WTC11 (cell line): ENCODE measurements around the gene RNF150. TPM values are rescaled to one million over a fixed set of nuclear protein-coding genes. Genes with fewer than 3 reads are reported as not detected.

Source experiments
- ATAC-seq: fragments of 200-7000 bp; cut with Tn5 transposase; 2 replicates; pipeline ENCODE4 v1.10.0; 2021; ENCODE audit warnings: mild to moderate bottlenecking, moderate library complexity
- CTCF ChIA-PET: fragments of 300-600 bp; sonication (Branson Sonifier 250); formaldehyde crosslinking; loops from one replicate; lab custom pipeline; 2021; ENCODE audit warnings: antibody characterized with exemption; lab: Charles Lee
- POLR2A ChIA-PET: fragments of 350-600 bp; sonication (Branson Sonifier 250); formaldehyde crosslinking; loops from one replicate; lab custom pipeline; 2021; ENCODE audit warnings: antibody characterized with exemption; lab: Charles Lee
- DNase-seq: peaks from one replicate; pipeline ENCODE4 v3.0.0; 2021; ENCODE audit warnings: low spot score
- H3K27ac Mint-ChIP-seq: 2 replicates; pipeline ENCODE4 v1.8.0; 2021; ENCODE audit warnings: mixed read lengths
- H3K27me3 Mint-ChIP-seq: 2 replicates; pipeline ENCODE4 v1.8.0; 2021; ENCODE audit warnings: low read depth, mild to moderate bottlenecking, moderate library complexity, mixed read lengths
- H3K36me3 Mint-ChIP-seq: 2 replicates; pipeline ENCODE4 v1.8.0; 2021; ENCODE audit warnings: mixed read lengths
- H3K4me1 Mint-ChIP-seq: 2 replicates; pipeline ENCODE4 v1.8.0; 2022; ENCODE audit warnings: mixed read lengths
- H3K4me3 Mint-ChIP-seq: 2 replicates; pipeline ENCODE4 v1.8.0; 2021; ENCODE audit warnings: mild to moderate bottlenecking, moderate library complexity, mixed read lengths
- H3K9me3 Mint-ChIP-seq: 2 replicates; pipeline ENCODE4 v1.8.0; 2021; ENCODE audit warnings: mixed read lengths
- ELF4 ChIP-seq: sonication (generic); formaldehyde crosslinking; IDR thresholded peaks from 2 replicates; pipeline ENCODE4 v1.8.1; 2022; ENCODE audit warnings: low read depth, mild to moderate bottlenecking, moderate library complexity, missing genetic modification reagents
- ETV6 ChIP-seq: sonication (generic); formaldehyde crosslinking; IDR thresholded peaks from 2 replicates; pipeline ENCODE4 v1.8.1; 2022; ENCODE audit warnings: mild to moderate bottlenecking, missing genetic modification reagents
- FOXJ3 ChIP-seq: sonication (generic); formaldehyde crosslinking; IDR thresholded peaks from 2 replicates; pipeline ENCODE4 v1.9.0; 2021; ENCODE audit warnings: missing genetic modification reagents, mild to moderate bottlenecking, borderline replicate concordance
- FOXK1 ChIP-seq: sonication (generic); formaldehyde crosslinking; IDR thresholded peaks from 2 replicates; pipeline ENCODE4 v1.8.0; 2022; ENCODE audit warnings: mild to moderate bottlenecking, moderate library complexity, missing genetic modification reagents
- PRRX2 ChIP-seq: fragments of 250-450 bp; sonication (Bioruptor Pico); IDR thresholded peaks from 2 replicates; pipeline ENCODE4 v1.8.0; 2021; ENCODE audit warnings: mild to moderate bottlenecking
- RELA ChIP-seq: sonication (generic); formaldehyde crosslinking; IDR thresholded peaks from 2 replicates; pipeline ENCODE4 v1.8.1; 2022; ENCODE audit warnings: missing genetic modification reagents, mild to moderate bottlenecking, borderline replicate concordance
- RORB ChIP-seq: fragments of 250-450 bp; sonication (Bioruptor Pico); IDR thresholded peaks from 2 replicates; pipeline ENCODE4 v1.9.0; 2021; ENCODE audit warnings: mild to moderate bottlenecking
- TCF7 ChIP-seq: sonication (generic); formaldehyde crosslinking; IDR thresholded peaks from 2 replicates; pipeline ENCODE4 v1.8.0; 2022; ENCODE audit warnings: mild to moderate bottlenecking, low read depth, missing genetic modification reagents, moderate library complexity
- total RNA-seq: library from RNA; stranded (reverse); gene quantifications from 3 replicates; pipeline ENCODE4 v1.2.3, GENCODE V29; 2021
- TF ChIP-seq, protein P1 (sequence below): sonication (generic); formaldehyde crosslinking; IDR thresholded peaks from 2 replicates; pipeline ENCODE4 v1.8.0; 2022; ENCODE audit warnings: mild to moderate bottlenecking, missing genetic modification reagents
- TF ChIP-seq, protein P2 (sequence below): sonication (generic); formaldehyde crosslinking; IDR thresholded peaks from 2 replicates; pipeline ENCODE4 v1.8.1; 2022; ENCODE audit warnings: low read depth, mild to moderate bottlenecking, moderate library complexity, missing genetic modification reagents, borderline replicate concordance
- TF ChIP-seq, protein P3 (sequence below): sonication (generic); formaldehyde crosslinking; IDR thresholded peaks from 2 replicates; pipeline ENCODE4 v1.8.1; 2023; ENCODE audit warnings: mild to moderate bottlenecking, moderate library complexity, missing genetic modification reagents
- TF ChIP-seq, protein P4 (sequence below): fragments of 250-450 bp; sonication (Bioruptor Pico); IDR thresholded peaks from 2 replicates; pipeline ENCODE4 v2.1.2; 2022; ENCODE audit warnings: mild to moderate bottlenecking, moderate library complexity
- TF ChIP-seq, protein P5 (sequence below): sonication (generic); formaldehyde crosslinking; IDR thresholded peaks from 2 replicates; pipeline ENCODE4 v1.8.0; 2022; ENCODE audit warnings: mild to moderate bottlenecking, missing genetic modification reagents
- TF ChIP-seq, protein P6 (sequence below): sonication (generic); formaldehyde crosslinking; IDR thresholded peaks from 2 replicates; pipeline ENCODE4 v1.8.0; 2022; ENCODE audit warnings: missing genetic modification reagents
- TF ChIP-seq, protein P7 (sequence below): sonication (generic); formaldehyde crosslinking; IDR thresholded peaks from 2 replicates; pipeline ENCODE4 v1.8.0; 2022; ENCODE audit warnings: mild to moderate bottlenecking, missing genetic modification reagents

Gene RNF150
- total RNA-seq, 1 experiment from 2014 or later, result 5.9 TPM

DNA sequence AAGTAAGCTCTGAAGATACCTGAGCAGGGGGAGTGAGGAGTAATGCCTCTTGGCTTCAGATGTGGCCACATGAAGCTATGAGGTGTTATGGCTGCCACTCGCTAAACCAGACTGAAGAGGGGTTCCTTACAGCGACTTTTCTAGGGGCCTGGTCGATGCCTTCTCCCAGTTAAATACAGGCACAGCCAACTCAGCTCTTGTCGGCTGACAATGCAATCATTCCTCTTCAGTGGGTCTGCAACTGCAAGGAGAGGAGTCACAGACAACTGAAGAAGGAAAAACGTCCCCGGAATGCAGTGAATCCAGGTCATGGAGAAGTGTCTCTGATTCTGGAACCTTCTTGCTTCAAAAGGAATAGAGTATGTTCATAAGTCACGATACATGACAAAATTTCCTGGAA, 106.4 kb downstream of the RNF150 start:
- no peak for ATAC-seq

More for the DNA sequence above, 106.4 kb downstream of the RNF150 start:
- ChIA-PET CTCF (no interaction called here), POLR2A (no interaction called here)
- no peak for TF ChIP-seq ETV6 (CRISPR knock-in tag)
- TF ChIP-seq, protein P1, sequence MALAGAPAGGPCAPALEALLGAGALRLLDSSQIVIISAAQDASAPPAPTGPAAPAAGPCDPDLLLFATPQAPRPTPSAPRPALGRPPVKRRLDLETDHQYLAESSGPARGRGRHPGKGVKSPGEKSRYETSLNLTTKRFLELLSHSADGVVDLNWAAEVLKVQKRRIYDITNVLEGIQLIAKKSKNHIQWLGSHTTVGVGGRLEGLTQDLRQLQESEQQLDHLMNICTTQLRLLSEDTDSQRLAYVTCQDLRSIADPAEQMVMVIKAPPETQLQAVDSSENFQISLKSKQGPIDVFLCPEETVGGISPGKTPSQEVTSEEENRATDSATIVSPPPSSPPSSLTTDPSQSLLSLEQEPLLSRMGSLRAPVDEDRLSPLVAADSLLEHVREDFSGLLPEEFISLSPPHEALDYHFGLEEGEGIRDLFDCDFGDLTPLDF (CRISPR knock-in tag), result no peak
- TF ChIP-seq PRRX2 (CRISPR knock-in tag), result no peak
- TF ChIP-seq, protein P2, sequence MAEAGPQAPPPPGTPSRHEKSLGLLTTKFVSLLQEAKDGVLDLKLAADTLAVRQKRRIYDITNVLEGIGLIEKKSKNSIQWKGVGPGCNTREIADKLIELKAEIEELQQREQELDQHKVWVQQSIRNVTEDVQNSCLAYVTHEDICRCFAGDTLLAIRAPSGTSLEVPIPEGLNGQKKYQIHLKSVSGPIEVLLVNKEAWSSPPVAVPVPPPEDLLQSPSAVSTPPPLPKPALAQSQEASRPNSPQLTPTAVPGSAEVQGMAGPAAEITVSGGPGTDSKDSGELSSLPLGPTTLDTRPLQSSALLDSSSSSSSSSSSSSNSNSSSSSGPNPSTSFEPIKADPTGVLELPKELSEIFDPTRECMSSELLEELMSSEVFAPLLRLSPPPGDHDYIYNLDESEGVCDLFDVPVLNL (CRISPR knock-in tag), result no peak
- TF ChIP-seq, protein P3, sequence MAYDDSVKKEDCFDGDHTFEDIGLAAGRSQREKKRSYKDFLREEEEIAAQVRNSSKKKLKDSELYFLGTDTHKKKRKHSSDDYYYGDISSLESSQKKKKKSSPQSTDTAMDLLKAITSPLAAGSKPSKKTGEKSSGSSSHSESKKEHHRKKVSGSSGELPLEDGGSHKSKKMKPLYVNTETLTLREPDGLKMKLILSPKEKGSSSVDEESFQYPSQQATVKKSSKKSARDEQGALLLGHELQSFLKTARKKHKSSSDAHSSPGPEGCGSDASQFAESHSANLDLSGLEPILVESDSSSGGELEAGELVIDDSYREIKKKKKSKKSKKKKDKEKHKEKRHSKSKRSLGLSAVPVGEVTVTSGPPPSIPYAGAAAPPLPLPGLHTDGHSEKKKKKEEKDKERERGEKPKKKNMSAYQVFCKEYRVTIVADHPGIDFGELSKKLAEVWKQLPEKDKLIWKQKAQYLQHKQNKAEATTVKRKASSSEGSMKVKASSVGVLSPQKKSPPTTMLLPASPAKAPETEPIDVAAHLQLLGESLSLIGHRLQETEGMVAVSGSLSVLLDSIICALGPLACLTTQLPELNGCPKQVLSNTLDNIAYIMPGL (CRISPR knock-in tag), result no peak
- TF ChIP-seq, protein P4, sequence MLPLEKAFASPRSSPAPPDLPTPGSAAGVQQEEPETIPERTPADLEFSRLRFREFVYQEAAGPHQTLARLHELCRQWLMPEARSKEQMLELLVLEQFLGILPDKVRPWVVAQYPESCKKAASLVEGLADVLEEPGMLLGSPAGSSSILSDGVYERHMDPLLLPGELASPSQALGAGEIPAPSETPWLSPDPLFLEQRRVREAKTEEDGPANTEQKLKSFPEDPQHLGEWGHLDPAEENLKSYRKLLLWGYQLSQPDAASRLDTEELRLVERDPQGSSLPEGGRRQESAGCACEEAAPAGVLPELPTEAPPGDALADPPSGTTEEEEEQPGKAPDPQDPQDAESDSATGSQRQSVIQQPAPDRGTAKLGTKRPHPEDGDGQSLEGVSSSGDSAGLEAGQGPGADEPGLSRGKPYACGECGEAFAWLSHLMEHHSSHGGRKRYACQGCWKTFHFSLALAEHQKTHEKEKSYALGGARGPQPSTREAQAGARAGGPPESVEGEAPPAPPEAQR (CRISPR knock-in tag), result no peak
- TF ChIP-seq RORB (CRISPR knock-in tag), result no peak
- TF ChIP-seq, protein P5, sequence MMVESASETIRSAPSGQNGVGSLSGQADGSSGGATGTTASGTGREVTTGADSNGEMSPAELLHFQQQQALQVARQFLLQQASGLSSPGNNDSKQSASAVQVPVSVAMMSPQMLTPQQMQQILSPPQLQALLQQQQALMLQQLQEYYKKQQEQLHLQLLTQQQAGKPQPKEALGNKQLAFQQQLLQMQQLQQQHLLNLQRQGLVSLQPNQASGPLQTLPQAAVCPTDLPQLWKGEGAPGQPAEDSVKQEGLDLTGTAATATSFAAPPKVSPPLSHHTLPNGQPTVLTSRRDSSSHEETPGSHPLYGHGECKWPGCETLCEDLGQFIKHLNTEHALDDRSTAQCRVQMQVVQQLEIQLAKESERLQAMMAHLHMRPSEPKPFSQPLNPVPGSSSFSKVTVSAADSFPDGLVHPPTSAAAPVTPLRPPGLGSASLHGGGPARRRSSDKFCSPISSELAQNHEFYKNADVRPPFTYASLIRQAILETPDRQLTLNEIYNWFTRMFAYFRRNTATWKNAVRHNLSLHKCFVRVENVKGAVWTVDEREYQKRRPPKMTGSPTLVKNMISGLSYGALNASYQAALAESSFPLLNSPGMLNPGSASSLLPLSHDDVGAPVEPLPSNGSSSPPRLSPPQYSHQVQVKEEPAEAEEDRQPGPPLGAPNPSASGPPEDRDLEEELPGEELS, result no peak
- no peak for TF ChIP-seq TCF7
- TF ChIP-seq, protein P6, sequence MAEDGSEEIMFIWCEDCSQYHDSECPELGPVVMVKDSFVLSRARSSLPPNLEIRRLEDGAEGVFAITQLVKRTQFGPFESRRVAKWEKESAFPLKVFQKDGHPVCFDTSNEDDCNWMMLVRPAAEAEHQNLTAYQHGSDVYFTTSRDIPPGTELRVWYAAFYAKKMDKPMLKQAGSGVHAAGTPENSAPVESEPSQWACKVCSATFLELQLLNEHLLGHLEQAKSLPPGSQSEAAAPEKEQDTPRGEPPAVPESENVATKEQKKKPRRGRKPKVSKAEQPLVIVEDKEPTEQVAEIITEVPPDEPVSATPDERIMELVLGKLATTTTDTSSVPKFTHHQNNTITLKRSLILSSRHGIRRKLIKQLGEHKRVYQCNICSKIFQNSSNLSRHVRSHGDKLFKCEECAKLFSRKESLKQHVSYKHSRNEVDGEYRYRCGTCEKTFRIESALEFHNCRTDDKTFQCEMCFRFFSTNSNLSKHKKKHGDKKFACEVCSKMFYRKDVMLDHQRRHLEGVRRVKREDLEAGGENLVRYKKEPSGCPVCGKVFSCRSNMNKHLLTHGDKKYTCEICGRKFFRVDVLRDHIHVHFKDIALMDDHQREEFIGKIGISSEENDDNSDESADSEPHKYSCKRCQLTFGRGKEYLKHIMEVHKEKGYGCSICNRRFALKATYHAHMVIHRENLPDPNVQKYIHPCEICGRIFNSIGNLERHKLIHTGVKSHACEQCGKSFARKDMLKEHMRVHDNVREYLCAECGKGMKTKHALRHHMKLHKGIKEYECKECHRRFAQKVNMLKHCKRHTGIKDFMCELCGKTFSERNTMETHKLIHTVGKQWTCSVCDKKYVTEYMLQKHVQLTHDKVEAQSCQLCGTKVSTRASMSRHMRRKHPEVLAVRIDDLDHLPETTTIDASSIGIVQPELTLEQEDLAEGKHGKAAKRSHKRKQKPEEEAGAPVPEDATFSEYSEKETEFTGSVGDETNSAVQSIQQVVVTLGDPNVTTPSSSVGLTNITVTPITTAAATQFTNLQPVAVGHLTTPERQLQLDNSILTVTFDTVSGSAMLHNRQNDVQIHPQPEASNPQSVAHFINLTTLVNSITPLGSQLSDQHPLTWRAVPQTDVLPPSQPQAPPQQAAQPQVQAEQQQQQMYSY (CRISPR knock-in tag), result no peak
- TF ChIP-seq FOXJ3 (CRISPR knock-in tag), result no peak
- no peak for TF ChIP-seq FOXK1 (CRISPR knock-in tag)
- no peak for TF ChIP-seq RELA (CRISPR knock-in tag)
- TF ChIP-seq, protein P7, sequence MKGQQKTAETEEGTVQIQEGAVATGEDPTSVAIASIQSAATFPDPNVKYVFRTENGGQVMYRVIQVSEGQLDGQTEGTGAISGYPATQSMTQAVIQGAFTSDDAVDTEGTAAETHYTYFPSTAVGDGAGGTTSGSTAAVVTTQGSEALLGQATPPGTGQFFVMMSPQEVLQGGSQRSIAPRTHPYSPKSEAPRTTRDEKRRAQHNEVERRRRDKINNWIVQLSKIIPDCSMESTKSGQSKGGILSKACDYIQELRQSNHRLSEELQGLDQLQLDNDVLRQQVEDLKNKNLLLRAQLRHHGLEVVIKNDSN (CRISPR knock-in tag), result no peak
- TF ChIP-seq ELF4, result no peak
- Mint-ChIP-seq H3K27me3 (no peaks in the 10 kb centered on the region), H3K27ac (no peak overlapping the region), H3K9me3 (no peaks in the 10 kb centered on the region), H3K4me1 (no peaks in the 10 kb centered on the region), H3K36me3 (no peaks in the 10 kb centered on the region), H3K4me3 (no peak overlapping the region)
- DNase-seq, result no peak
